Measurements from ENCODE around the gene CD52.

GRCh38 chr1:26282401-26282918, 35.3 kb upstream of the CD52 start:
- TF ChIP-seq, protein P1, sequence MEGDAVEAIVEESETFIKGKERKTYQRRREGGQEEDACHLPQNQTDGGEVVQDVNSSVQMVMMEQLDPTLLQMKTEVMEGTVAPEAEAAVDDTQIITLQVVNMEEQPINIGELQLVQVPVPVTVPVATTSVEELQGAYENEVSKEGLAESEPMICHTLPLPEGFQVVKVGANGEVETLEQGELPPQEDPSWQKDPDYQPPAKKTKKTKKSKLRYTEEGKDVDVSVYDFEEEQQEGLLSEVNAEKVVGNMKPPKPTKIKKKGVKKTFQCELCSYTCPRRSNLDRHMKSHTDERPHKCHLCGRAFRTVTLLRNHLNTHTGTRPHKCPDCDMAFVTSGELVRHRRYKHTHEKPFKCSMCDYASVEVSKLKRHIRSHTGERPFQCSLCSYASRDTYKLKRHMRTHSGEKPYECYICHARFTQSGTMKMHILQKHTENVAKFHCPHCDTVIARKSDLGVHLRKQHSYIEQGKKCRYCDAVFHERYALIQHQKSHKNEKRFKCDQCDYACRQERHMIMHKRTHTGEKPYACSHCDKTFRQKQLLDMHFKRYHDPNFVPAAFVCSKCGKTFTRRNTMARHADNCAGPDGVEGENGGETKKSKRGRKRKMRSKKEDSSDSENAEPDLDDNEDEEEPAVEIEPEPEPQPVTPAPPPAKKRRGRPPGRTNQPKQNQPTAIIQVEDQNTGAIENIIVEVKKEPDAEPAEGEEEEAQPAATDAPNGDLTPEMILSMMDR (IDR thresholded peaks at IDR 0.05; ENCODE audit: low read depth, low read length): no peak
- TF ChIP-seq EZH2phosphoT487 (IDR thresholded peaks at IDR 0.05; ENCODE audit: low read depth): no peak
